Parathyroid adenoma (tissue), 2 donors: ENCODE measurements around the gene PLAGL1.

ENCODE experiments used
- H2AFZ ChIP-seq: fragments of 300-600 bp; sonication (generic); one replicate; pipeline ENCODE4 v1.7.0; 2017; ENCODE audit warnings: antibody characterized with exemption, mild to moderate bottlenecking
- H3K27ac ChIP-seq: fragments of 300-600 bp; sonication (generic); one replicate; pipeline ENCODE4 v1.7.0; 2017
- H3K27me3 ChIP-seq: fragments of 300-600 bp; sonication (generic); one replicate; pipeline ENCODE4 v1.7.0; 2017; ENCODE audit warnings: low read length; ENCODE audit not compliant: control insufficient read depth, insufficient read depth
- H3K36me3 ChIP-seq: fragments of 300-600 bp; sonication (generic); one replicate; pipeline ENCODE4 v1.7.0; 2017; ENCODE audit warnings: low read length; ENCODE audit not compliant: control insufficient read depth, insufficient read depth
- H3K4me1 ChIP-seq: fragments of 300-600 bp; sonication (generic); one replicate; pipeline ENCODE4 v1.7.0; 2017; ENCODE audit warnings: control low read depth
- H3K4me2 ChIP-seq: fragments of 300-600 bp; sonication (generic); one replicate; pipeline ENCODE4 v1.7.0; 2017; ENCODE audit warnings: low read length
- H3K4me3 ChIP-seq: fragments of 300-600 bp; sonication (generic); one replicate; pipeline ENCODE4 v1.7.0; 2017; ENCODE audit warnings: low read depth, low read length
- H3K79me2 ChIP-seq: fragments of 300-600 bp; sonication (generic); one replicate; pipeline ENCODE4 v1.7.0; 2017; ENCODE audit warnings: control low read depth
- H3K9ac ChIP-seq: fragments of 300-600 bp; sonication (generic); one replicate; pipeline ENCODE4 v1.7.0; 2017; ENCODE audit warnings: mild to moderate bottlenecking
- H3K9me3 ChIP-seq: fragments of 300-600 bp; sonication (generic); one replicate; pipeline ENCODE4 v1.7.0; 2017; ENCODE audit warnings: low read length; ENCODE audit not compliant: control insufficient read depth
- TF ChIP-seq, protein P1 (sequence below): fragments of 300-600 bp; sonication (generic); IDR thresholded peaks from one replicate; pipeline ENCODE4 v1.7.0; 2017; ENCODE audit warnings: antibody characterized with exemption, mild to moderate bottlenecking
- donor health status: primary hyperparathyroidism.

Gene PLAGL1

GRCh38 chr6:143982968-143983367 lies 25.1 kb downstream of the PLAGL1 start:
- H3K4me1 ChIP-seq: no peaks in the 10 kb centered on the region
- no peaks in the 10 kb centered on the region for H3K27me3 ChIP-seq
- H3K36me3 ChIP-seq: no peaks in the 10 kb centered on the region
- H2AFZ ChIP-seq: no peak overlapping the region
- TF ChIP-seq, protein P1, sequence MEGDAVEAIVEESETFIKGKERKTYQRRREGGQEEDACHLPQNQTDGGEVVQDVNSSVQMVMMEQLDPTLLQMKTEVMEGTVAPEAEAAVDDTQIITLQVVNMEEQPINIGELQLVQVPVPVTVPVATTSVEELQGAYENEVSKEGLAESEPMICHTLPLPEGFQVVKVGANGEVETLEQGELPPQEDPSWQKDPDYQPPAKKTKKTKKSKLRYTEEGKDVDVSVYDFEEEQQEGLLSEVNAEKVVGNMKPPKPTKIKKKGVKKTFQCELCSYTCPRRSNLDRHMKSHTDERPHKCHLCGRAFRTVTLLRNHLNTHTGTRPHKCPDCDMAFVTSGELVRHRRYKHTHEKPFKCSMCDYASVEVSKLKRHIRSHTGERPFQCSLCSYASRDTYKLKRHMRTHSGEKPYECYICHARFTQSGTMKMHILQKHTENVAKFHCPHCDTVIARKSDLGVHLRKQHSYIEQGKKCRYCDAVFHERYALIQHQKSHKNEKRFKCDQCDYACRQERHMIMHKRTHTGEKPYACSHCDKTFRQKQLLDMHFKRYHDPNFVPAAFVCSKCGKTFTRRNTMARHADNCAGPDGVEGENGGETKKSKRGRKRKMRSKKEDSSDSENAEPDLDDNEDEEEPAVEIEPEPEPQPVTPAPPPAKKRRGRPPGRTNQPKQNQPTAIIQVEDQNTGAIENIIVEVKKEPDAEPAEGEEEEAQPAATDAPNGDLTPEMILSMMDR: no peak
- H3K79me2 ChIP-seq: no peaks in the 10 kb centered on the region
- no peaks in the 10 kb centered on the region for H3K9me3 ChIP-seq
- H3K4me2 ChIP-seq: no peak overlapping the region
- no peak overlapping the region for H3K9ac ChIP-seq
- H3K4me3 ChIP-seq: no peak overlapping the region
- no peak overlapping the region for H3K27ac ChIP-seq

- no peaks in the 10 kb centered on the region for H3K9me3 ChIP-seq
- H3K4me2 ChIP-seq: no peak overlapping the region
- no peaks in the 10 kb centered on the region for H3K4me1 ChIP-seq
- H3K36me3 ChIP-seq: no peaks in the 10 kb centered on the region
- no peak overlapping the region for H3K27ac ChIP-seq
- no peaks in the 10 kb centered on the region for H3K27me3 ChIP-seq
- H3K79me2 ChIP-seq: no peaks in the 10 kb centered on the region
- H2AFZ ChIP-seq: no peak overlapping the region
- H3K9ac ChIP-seq: no peak overlapping the region
- H3K4me3 ChIP-seq: no peak overlapping the region
- TF ChIP-seq, protein P1: no peak
Measured at GRCh38 chr6:143980921-143981320, 27.1 kb downstream of the PLAGL1 start.

DNA sequence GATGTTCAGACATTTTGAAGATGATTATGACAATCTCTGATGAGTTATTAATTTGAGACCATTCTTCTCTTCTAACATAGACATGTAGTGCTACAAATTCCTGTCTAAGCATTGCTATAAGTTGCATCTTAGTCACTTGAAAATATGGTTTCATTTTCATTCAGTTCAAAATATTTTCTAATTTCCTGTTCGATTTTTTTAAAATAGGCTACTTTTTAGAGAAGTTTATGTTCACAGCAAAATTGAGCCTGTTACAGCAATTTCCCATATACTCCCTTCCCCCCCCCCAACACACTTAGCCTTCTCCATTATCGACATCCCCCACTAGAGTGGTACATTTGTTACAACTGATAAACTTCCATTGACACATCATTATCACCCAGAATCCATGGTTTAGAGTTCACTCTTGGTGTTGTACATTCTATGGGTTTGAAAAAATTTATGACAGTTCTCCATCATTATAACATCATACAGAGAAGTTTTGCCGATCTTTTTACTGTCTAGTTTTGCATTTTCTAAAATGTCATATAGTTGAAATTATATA lies 31.2 kb downstream of the PLAGL1 start:
- Histone ChIP-seq H3K9ac (no peak overlapping the region), H3K79me2 (no peaks in the 10 kb centered on the region), H2AFZ (no peak overlapping the region), H3K27me3 (no peaks in the 10 kb centered on the region), H3K27ac (no peak overlapping the region), H3K9me3 (no peaks in the 10 kb centered on the region), H3K36me3 (no peaks in the 10 kb centered on the region), H3K4me2 (no peak overlapping the region), H3K4me1 (no peaks in the 10 kb centered on the region), H3K4me3 (no peak overlapping the region)
- TF ChIP-seq, protein P1: no peak

GRCh38 chr6:143974089-143974488 lies 34.0 kb downstream of the PLAGL1 start:
- no peaks in the 10 kb centered on the region for H3K36me3 ChIP-seq
- no peak overlapping the region for H2AFZ ChIP-seq
- no peak overlapping the region for H3K4me3 ChIP-seq
- no peaks in the 10 kb centered on the region for H3K27me3 ChIP-seq
- no peak overlapping the region for H3K4me2 ChIP-seq
- H3K27ac ChIP-seq: no peak overlapping the region
- TF ChIP-seq, protein P1: no peak
- no peaks in the 10 kb centered on the region for H3K9me3 ChIP-seq
- no peaks in the 10 kb centered on the region for H3K79me2 ChIP-seq
- H3K4me1 ChIP-seq: no peaks in the 10 kb centered on the region
- no peak overlapping the region for H3K9ac ChIP-seq
